Body of pancreas (tissue), 4 donors: ENCODE data around the gene OR9Q2. TPM values are rescaled to one million over a fixed set of nuclear protein-coding genes. Genes with fewer than 3 reads are reported as not detected.

ENCODE experiments used
- ATAC-seq: fragments of 150-250 bp; one replicate; pipeline ENCODE4 v1.9.1; 2016
- DNase-seq, 4 donors: peaks; one replicate each; pipeline ENCODE4 v3.0.0-alpha.2; 2019
- H3K27ac ChIP-seq, 4 donors: fragments of 200-600 bp; sonication (generic); 1 replicate in 3 of 4; 2 replicates in 1 of 4; pipeline versions ENCODE4 v1.5.1 to v1.6.1; 2016 to 2019; ENCODE audit warnings: mild to moderate bottlenecking in 1 of 4, mixed read lengths in 1 of 4, moderate library complexity in 1 of 4
- H3K27me3 ChIP-seq, 2 donors: fragments of 200-600 bp; sonication (generic); one replicate each; pipeline ENCODE4 v1.6.0; 2016; ENCODE audit warnings: mild to moderate bottlenecking in 1 of 2
- H3K36me3 ChIP-seq, 2 donors: fragments of 200-600 bp; sonication (generic); replicated peaks in 1 of 2; 2 replicates each; pipeline ENCODE4 v1.5.1; 2016; ENCODE audit warnings: low read depth in 2 of 2; ENCODE audit not compliant: insufficient read depth in 1 of 2
- H3K4me1 ChIP-seq: fragments of 200-600 bp; sonication (generic); one replicate; pipeline ENCODE4 v1.6.0; 2016
- H3K4me3 ChIP-seq, 2 donors: fragments of 200-600 bp; sonication (generic); 1 replicate in 1 of 2; 2 replicates in 1 of 2; pipeline ENCODE4 v1.5.1; 2016 to 2019
- H3K9me3 ChIP-seq, 3 donors: fragments of 200-600 bp; sonication (generic); 1 replicate in 2 of 3; 2 replicates in 1 of 3; pipeline ENCODE4 v1.5.1; 2016
- CTCF ChIP-seq, 7 experiments: fragments of 450-650 bp in 4 of 7; fragments of 200-600 bp in 3 of 7; sonication (generic) in 3 of 7; IDR thresholded peaks; one replicate each; pipeline ENCODE4 v1.5.1; 2016 to 2019; ENCODE audit warnings: antibody characterized with exemption in 7 of 7
- POLR2A ChIP-seq, 3 donors: fragments of 450-650 bp; IDR thresholded peaks; one replicate each; pipeline ENCODE4 v1.6.1; 2016; ENCODE audit warnings: antibody characterized with exemption in 3 of 3, mild to moderate bottlenecking in 2 of 3
- WGBS, 2 donors: methylation state at CpG; one replicate each; pipeline ENCODE4 v1.1.5; 2017; 5-methylcytosine and 5-hydroxymethylcytosine counted together
- intact Hi-C: fragments of 100-400 bp; cut with DNase I; formaldehyde crosslinking; loops from one replicate; pipeline ENCODE4 v1.15.1; 2023
- total RNA-seq, 2 donors: library from RNA; depleted of rRNA; stranded (reverse); fragments of >200 nt; gene quantifications; one replicate each; pipeline ENCODE4 v1.1.0, GENCODE V29; 2016

OR9Q2 gene
- total RNA-seq, 2 donors from 2014 or later, result not detected

GRCh38 chr11:58165504-58166106, 23.3 kb upstream of the OR9Q2 start:
- intact Hi-C loops, result no loop called here
- H3K4me3 ChIP-seq, result no peak overlapping the region
- TF ChIP-seq POLR2A (IDR thresholded peaks at IDR 0.05), result no peak
- no peak for TF ChIP-seq CTCF (IDR thresholded peaks at IDR 0.05)
- H3K27ac ChIP-seq, result peak overlapping the region in 2 of 4 donors; percentile 33 to 37
- ATAC-seq (no peak), DNase-seq (no peak)
- 34 to 39% methylated on average over 7 of the region's 7 CpGs for WGBS, 2 donors
- no peaks in the 10 kb centered on the region for H3K9me3 ChIP-seq
- no peaks in the 10 kb centered on the region for H3K36me3 ChIP-seq
- no peaks in the 10 kb centered on the region for H3K27me3 ChIP-seq
- peaks cover 8% of the 10 kb centered on the region for H3K4me1 ChIP-seq

GRCh38 chr11:58177409-58178054, 11.3 kb upstream of the OR9Q2 start:
- H3K4me3 ChIP-seq, result no peak overlapping the region
- H3K9me3 ChIP-seq, result no peaks in the 10 kb centered on the region
- ATAC-seq (no peak), DNase-seq (no peak)
- TF ChIP-seq CTCF (IDR thresholded peaks at IDR 0.05) (no peak), POLR2A (IDR thresholded peaks at IDR 0.05) (no peak)
- no peaks in the 10 kb centered on the region for H3K4me1 ChIP-seq
- intact Hi-C loops, result no loop called here
- 54 to 59% methylated on average over 5 of the region's 5 CpGs for WGBS, 2 donors
- no peaks in the 10 kb centered on the region for H3K27me3 ChIP-seq
- H3K36me3 ChIP-seq, result no peaks in the 10 kb centered on the region
- H3K27ac ChIP-seq, result no peak overlapping the region

- intact Hi-C loops, result no loop called here
- Histone ChIP-seq H3K9me3 (no peaks in the 10 kb centered on the region), H3K27me3 (no peaks in the 10 kb centered on the region), H3K27ac (no peak overlapping the region), H3K4me1 (no peaks in the 10 kb centered on the region), H3K4me3 (no peak overlapping the region), H3K36me3 (no peaks in the 10 kb centered on the region)
- ATAC-seq (no peak), DNase-seq (no peak)
- WGBS, 2 donors, result 77 to 82% methylated on average over 6 of the region's 6 CpGs
- TF ChIP-seq POLR2A (IDR thresholded peaks at IDR 0.05), result no peak
- TF ChIP-seq CTCF (IDR thresholded peaks at IDR 0.05), result no peak
Observed at GRCh38 chr11:58178444-58178843, 10.4 kb upstream of the OR9Q2 start.

GRCh38 chr11:58179648-58180047, 9.2 kb upstream of the OR9Q2 start:
- ATAC-seq, result no peak
- no peaks in the 10 kb centered on the region for H3K27me3 ChIP-seq
- no peaks in the 10 kb centered on the region for H3K4me1 ChIP-seq
- no peaks in the 10 kb centered on the region for H3K36me3 ChIP-seq
- TF ChIP-seq CTCF (IDR thresholded peaks at IDR 0.05) (no peak), POLR2A (IDR thresholded peaks at IDR 0.05) (no peak)
- intact Hi-C loops, result no loop called here
- no peak overlapping the region for H3K4me3 ChIP-seq
- no peak overlapping the region for H3K27ac ChIP-seq
- 67 to 75% methylated on average over 7 of the region's 7 CpGs for WGBS, 2 donors
- no peaks in the 10 kb centered on the region for H3K9me3 ChIP-seq
- peak in 2 of 4 donors; percentile 12 to 13 for DNase-seq

- no peak for TF ChIP-seq POLR2A (IDR thresholded peaks at IDR 0.05)
- TF ChIP-seq CTCF (IDR thresholded peaks at IDR 0.05), result no peak
Observed at GRCh38 chr11:58186938-58187337, 1.9 kb upstream of the OR9Q2 start.

More at GRCh38 chr11:58186938-58187337, 1.9 kb upstream of the OR9Q2 start:
- H3K27ac ChIP-seq, result no peak overlapping the region
- 70 to 85% methylated on average over 4 of the region's 4 CpGs for WGBS, 2 donors
- H3K4me3 ChIP-seq, result no peak overlapping the region
- ATAC-seq, result no peak
- no peaks in the 10 kb centered on the region for H3K4me1 ChIP-seq
- H3K27me3 ChIP-seq, result no peaks in the 10 kb centered on the region
- intact Hi-C loops, result no loop called here
- DNase-seq, result no peak
- H3K9me3 ChIP-seq, result no peaks in the 10 kb centered on the region
- H3K36me3 ChIP-seq, result no peaks in the 10 kb centered on the region
